ENCODE results near the gene STK32B. TPM values are rescaled to one million over a fixed set of nuclear protein-coding genes. Genes with fewer than 3 reads are reported as not detected.

Gene STK32B
- total RNA-seq, 2 experiments from 2014 or later = not detected

DNA sequence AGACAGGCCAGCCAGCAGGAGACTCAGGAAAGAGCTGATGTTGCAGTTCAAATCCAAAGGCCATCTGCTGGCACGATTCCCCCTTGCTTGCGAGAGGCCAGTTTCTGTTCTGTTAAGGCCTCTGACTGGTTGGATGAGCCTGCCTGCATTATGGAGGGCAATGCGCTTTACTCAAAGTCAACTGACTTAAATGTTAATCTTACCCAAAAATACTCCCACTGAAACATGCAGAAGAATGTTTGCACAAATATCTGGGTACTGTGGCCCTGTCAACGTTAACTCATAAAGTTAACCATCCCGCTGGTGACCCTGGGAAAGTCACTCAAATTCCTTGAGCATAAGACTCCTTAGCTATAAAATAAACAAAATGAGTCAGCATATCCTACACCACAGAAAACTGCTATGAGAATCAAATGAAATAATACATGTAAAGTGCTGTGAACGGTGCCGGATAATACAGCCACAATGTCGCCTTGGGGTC lies 330.7 kb downstream of the STK32B start:
- Histone ChIP-seq H3K36me3 (ENCODE audit: insufficient read depth, low read length) (no peaks in the 10 kb centered on the region), H3K4me2 (ENCODE audit: low read length) (no peak overlapping the region), H3K9me3 (ENCODE audit: low read length) (no peaks in the 10 kb centered on the region), H3K9me2 (ENCODE audit: insufficient read depth, low read length) (no peaks in the 10 kb centered on the region), H3K4me3 (ENCODE audit: low read depth, low read length, poor library complexity, severe bottlenecking) (no peak overlapping the region), H2AFZ (ENCODE audit: low read length) (no peak overlapping the region), H4K20me1 (ENCODE audit: insufficient read depth, low read length) (no peaks in the 10 kb centered on the region), H3K27ac (ENCODE audit: low read depth, low read length, poor library complexity, severe bottlenecking) (no peak overlapping the region), H3K4me1 (ENCODE audit: insufficient read depth, low read length, poor library complexity, severe bottlenecking) (no peaks in the 10 kb centered on the region), H3K79me2 (ENCODE audit: insufficient read depth, low read depth, low read length) (no peaks in the 10 kb centered on the region)
- BruUV-seq (replicated peaks) = no TSS peak
- ChIA-PET CTCF (ENCODE audit: unreplicated experiment) (no interaction called here), POLR2A (interaction anchor here (1.0 kb wide), 1 partner anchor 31 kb away, joined by 3 read pairs; no protein-coding TSS in a partner anchor)
- intact Hi-C loops (cut with micrococcal nuclease; ENCODE audit: unreplicated experiment) = no loop called here
- no peak for TF ChIP-seq CTCF (conservative IDR thresholded peaks at IDR 0.05; ENCODE audit: low read length)
- no peak for TF ChIP-seq EZH2phosphoT487 (IDR thresholded peaks at IDR 0.05; ENCODE audit: borderline replicate concordance, low read depth, low read length)
- DNase-seq (ENCODE audit: low spot score) = no peak

GRCh38 chr4:5383191-5383980 lies 332.1 kb downstream of the STK32B start:
- no peaks in the 10 kb centered on the region for H4K20me1 ChIP-seq (ENCODE audit: insufficient read depth, low read length)
- H3K9me2 ChIP-seq (ENCODE audit: insufficient read depth, low read length) = no peaks in the 10 kb centered on the region
- no peak overlapping the region for H3K4me3 ChIP-seq (ENCODE audit: low read depth, low read length, poor library complexity, severe bottlenecking)
- no peak overlapping the region for H3K27ac ChIP-seq (ENCODE audit: low read depth, low read length, poor library complexity, severe bottlenecking)
- TF ChIP-seq EZH2phosphoT487 (IDR thresholded peaks at IDR 0.05; ENCODE audit: borderline replicate concordance, low read depth, low read length) (no peak), CTCF (conservative IDR thresholded peaks at IDR 0.05; ENCODE audit: low read length) (no peak)
- H3K9me3 ChIP-seq (ENCODE audit: low read length) = no peaks in the 10 kb centered on the region
- H3K79me2 ChIP-seq (ENCODE audit: insufficient read depth, low read depth, low read length) = no peaks in the 10 kb centered on the region
- H3K4me2 ChIP-seq (ENCODE audit: low read length) = no peak overlapping the region
- BruUV-seq (replicated peaks) = no TSS peak
- H2AFZ ChIP-seq (ENCODE audit: low read length) = no peak overlapping the region
- POLR2A ChIA-PET = no interaction called here
- no peaks in the 10 kb centered on the region for H3K4me1 ChIP-seq (ENCODE audit: insufficient read depth, low read length, poor library complexity, severe bottlenecking)
- CTCF ChIA-PET (ENCODE audit: unreplicated experiment) = no interaction called here
- intact Hi-C loops (cut with micrococcal nuclease; ENCODE audit: unreplicated experiment) = no loop called here
- no peaks in the 10 kb centered on the region for H3K36me3 ChIP-seq (ENCODE audit: insufficient read depth, low read length)
- DNase-seq (ENCODE audit: low spot score) = no peak

DNA sequence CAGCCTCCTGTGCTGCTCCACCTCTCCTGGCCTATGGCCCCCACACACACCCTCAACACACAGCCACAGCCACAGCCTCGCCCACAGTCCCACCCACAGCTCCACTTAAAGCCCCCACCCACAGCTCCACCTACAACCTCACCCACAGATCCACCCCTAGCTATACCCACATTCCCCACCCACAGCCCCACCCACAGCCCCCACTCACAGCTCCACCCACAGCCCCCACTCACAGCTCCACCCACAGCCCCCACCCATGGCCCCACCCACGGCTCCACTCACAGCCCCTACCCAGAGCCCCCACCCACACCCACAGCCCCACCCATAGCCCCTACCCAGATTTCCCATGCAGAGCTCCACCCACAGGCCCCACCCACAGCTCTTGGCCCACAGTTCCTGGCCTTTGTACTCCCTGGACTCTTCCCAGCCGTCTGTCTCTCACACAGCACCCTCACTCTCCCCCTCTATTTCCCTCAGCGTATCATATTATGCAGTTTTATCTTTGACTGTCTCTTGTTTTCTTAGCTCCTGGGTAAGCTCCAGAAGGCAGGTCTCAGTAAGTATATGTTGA lies 334.5 kb downstream of the STK32B start:
- H3K9me3 ChIP-seq (ENCODE audit: low read length) = no peaks in the 10 kb centered on the region
- intact Hi-C loops (cut with micrococcal nuclease; ENCODE audit: unreplicated experiment) = no loop called here

More for the DNA sequence above, 334.5 kb downstream of the STK32B start:
- no peak for DNase-seq (ENCODE audit: low spot score)
- POLR2A ChIA-PET = interaction anchor here (0.6 kb wide), 1 partner anchor 779 kb away, joined by 3 read pairs; no protein-coding TSS in a partner anchor
- Histone ChIP-seq H3K4me1 (ENCODE audit: insufficient read depth, low read length, poor library complexity, severe bottlenecking) (no peaks in the 10 kb centered on the region), H3K27ac (ENCODE audit: low read depth, low read length, poor library complexity, severe bottlenecking) (no peak overlapping the region), H3K79me2 (ENCODE audit: insufficient read depth, low read depth, low read length) (no peaks in the 10 kb centered on the region), H3K36me3 (ENCODE audit: insufficient read depth, low read length) (no peaks in the 10 kb centered on the region), H3K4me3 (ENCODE audit: low read depth, low read length, poor library complexity, severe bottlenecking) (no peak overlapping the region), H3K9me2 (ENCODE audit: insufficient read depth, low read length) (no peaks in the 10 kb centered on the region), H2AFZ (ENCODE audit: low read length) (no peak overlapping the region), H3K4me2 (ENCODE audit: low read length) (no peak overlapping the region), H4K20me1 (ENCODE audit: insufficient read depth, low read length) (no peaks in the 10 kb centered on the region)
- BruUV-seq (replicated peaks) = no TSS peak
- CTCF ChIA-PET (ENCODE audit: unreplicated experiment) = no interaction called here
- no peak for TF ChIP-seq EZH2phosphoT487 (IDR thresholded peaks at IDR 0.05; ENCODE audit: borderline replicate concordance, low read depth, low read length)
- no peak for TF ChIP-seq CTCF (conservative IDR thresholded peaks at IDR 0.05; ENCODE audit: low read length)
